HG03469 (cell line): ENCODE data around the gene ZNF70.

Experiments
- ATAC-seq: cut with Tn5 transposase; IDR thresholded peaks from one replicate; pipeline ENCODE4 v1.9.1; 2021; ENCODE audit warnings: mild to moderate bottlenecking, moderate library complexity, moderate number of reproducible peaks; ENCODE audit not compliant: unreplicated experiment

Gene ZNF70

DNA sequence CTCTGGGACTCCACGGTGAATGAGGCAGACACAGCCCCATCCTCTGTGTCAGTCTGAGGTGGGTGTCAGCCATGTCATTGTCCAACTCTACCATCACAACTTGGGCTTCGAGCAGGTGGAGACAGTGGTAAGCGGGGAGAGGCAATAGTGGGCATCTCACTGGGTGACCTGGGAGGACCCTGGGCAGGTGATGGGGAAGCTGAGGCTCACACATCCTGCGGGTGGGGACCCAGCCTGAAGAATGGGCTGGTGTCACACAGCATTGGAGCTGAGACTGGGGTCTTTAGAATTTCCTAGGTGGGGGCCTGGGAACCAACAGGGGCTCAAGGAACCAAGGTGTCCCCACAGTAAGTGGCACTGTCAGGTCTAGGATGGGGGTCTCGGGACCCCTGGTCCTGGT lies 28.8 kb upstream of the ZNF70 start:
- no peak for ATAC-seq

GRCh38 chr22:23779083-23779482 lies 28.2 kb upstream of the ZNF70 start:
- no peak for ATAC-seq

DNA sequence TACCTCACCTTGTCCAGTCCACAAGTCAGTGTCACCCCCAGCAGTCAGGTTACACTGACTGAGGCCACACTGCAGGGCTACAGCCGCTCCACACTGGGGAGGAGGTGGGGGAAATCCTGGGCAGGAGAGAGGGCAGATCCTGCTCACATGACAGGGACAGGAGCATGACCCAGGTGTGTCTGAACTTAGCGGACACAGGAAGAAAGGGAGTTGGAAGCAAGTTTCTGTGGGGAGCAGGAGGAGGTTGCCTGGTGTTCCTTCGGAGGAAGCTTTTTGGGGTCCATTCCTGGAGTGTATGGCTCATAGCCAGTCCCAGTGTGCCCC lies 27.6 kb upstream of the ZNF70 start:
- no peak for ATAC-seq

GRCh38 chr22:23777776-23778576 lies 27.1 kb upstream of the ZNF70 start:
- no peak for ATAC-seq

- ATAC-seq, result no peak
Measured at GRCh38 chr22:23775779-23776375, 25.0 kb upstream of the ZNF70 start.

GRCh38 chr22:23774922-23775436 lies 24.1 kb upstream of the ZNF70 start:
- ATAC-seq, result no peak

- ATAC-seq, result no peak
Measured at GRCh38 chr22:23774114-23774921, 23.4 kb upstream of the ZNF70 start.

GRCh38 chr22:23773483-23774113 lies 22.7 kb upstream of the ZNF70 start:
- no peak for ATAC-seq

- no peak for ATAC-seq
Measured at GRCh38 chr22:23772649-23773473, 21.9 kb upstream of the ZNF70 start, which contains the start of gene MMP11. Gene MMP11 (plus strand): TSS chr22:23772849. CDS start chr22:23772871, 22 bp downstream.

- no peak for ATAC-seq
Measured at GRCh38 chr22:23772315-23772648, 21.4 kb upstream of the ZNF70 start.

- ATAC-seq, result no peak
Measured at GRCh38 chr22:23769321-23769965, 18.5 kb upstream of the ZNF70 start.

DNA sequence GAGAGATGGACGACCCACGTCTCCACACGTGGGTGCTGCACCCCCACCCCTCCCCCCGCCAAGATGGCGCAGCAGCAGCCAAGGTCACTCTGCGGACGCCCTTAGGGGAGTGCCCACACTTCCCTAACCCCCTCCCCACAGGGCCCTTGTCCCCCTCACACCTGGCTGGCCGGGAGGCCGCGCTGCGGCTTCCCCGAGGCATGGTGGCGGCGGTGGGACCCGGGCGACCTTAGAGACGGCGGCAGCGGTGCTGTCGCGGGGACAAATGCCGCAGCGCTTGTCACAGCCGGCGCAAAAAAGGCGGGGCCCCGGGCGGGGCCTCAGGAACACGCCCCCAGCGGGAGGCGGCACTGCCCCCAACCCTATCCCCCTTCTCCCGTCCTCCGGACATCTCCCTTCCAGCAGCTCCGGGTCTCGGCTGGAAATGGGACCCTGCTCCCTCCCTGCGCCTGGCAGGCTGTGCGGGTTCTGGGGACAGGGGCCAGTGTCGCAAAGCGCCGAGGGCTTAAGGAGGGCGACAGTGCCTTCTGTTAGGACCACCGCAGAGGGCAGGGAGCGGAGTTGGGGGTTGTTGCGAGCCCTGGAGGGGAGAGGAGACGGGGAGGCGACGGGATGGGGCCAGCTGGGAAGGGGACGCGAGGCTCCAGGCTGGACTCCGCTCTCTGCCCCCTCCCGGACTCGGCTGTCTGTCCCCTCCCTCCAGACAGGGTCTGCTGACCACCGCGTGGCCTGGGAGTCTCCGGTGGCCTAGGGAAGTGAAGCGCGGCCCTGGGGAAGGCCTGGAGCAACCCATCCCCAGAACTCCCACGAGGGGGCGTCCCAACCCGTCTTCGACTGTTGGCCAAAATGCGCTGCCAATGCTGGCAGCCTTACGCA lies 17.0 kb upstream of the ZNF70 start, which contains the start of gene CHCHD10:
Gene CHCHD10 (minus strand): TSS at position 300 of the 876 bp plus-strand sequence. CDS start 98 bp downstream, at position 202.
- ATAC-seq, result no peak

GRCh38 chr22:23767303-23767672 lies 16.4 kb upstream of the ZNF70 start:
- no peak for ATAC-seq

DNA sequence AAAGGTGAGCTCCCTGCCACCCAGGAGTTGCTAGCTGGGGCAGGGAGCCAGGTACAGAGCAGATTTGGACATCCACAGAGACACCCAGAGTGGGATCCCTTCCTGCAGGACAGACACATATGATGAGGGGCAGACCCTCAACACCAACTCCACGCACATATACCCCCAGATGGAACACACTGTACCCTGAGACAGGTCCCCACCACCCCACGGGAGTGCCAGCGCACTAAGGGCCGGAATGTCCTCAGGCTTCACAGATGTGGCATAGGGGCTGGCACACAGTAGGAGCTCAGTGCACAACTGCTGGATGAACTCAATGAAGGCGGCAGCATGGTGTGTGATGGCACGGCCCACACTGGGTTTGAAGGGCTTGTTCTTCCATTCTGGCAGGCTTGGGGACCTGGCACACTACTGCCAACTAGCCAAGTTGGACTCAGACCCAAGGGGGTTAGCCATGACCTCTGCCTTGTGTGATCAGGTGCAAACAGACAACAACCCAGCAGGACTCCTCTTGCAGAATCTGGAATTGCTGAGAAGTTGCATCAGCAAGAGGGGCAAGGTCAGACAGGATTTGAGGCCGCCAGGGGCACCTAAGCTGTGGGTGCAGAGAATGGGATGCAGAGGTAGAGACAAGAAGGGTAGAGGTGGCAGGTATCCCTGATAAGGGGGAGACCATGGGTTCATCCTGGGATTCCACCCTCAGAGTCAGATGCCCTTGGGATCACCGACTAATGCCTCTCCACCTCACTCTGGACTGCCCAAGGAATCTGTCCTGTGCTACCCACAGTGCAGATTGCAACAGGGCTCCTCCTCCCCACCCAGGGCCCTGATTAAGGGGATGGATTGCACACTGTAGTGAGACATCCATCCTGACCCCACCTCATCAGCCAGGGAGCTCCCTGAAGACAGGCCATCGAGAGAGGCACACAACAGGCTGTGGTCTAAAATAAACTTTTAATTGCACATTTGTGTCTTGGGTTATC lies 14.3 kb upstream of the ZNF70 start:
- no peak for ATAC-seq

DNA sequence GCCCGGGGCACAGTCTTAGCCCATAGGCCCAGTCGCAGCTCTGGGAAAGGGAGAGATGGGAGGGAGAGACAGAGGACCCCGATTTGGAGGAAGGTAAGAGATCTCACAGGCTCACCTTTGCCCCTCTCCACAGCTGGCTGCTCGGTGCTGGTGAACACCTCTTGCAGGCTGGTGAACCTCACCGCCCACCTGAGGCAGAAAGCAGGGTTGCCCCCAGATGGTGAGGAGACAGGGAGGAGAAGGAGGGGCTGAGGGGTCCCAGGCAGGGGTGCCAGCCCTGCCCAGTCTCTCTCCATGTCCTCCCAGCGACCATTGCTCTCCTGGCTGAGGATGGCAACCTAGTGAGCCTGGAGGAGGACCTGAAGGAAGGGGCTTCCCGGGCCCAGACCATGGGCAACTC lies 13.0 kb upstream of the ZNF70 start:
- ATAC-seq, result no peak

GRCh38 chr22:23763579-23763945 lies 12.7 kb upstream of the ZNF70 start:
- ATAC-seq, result no peak

DNA sequence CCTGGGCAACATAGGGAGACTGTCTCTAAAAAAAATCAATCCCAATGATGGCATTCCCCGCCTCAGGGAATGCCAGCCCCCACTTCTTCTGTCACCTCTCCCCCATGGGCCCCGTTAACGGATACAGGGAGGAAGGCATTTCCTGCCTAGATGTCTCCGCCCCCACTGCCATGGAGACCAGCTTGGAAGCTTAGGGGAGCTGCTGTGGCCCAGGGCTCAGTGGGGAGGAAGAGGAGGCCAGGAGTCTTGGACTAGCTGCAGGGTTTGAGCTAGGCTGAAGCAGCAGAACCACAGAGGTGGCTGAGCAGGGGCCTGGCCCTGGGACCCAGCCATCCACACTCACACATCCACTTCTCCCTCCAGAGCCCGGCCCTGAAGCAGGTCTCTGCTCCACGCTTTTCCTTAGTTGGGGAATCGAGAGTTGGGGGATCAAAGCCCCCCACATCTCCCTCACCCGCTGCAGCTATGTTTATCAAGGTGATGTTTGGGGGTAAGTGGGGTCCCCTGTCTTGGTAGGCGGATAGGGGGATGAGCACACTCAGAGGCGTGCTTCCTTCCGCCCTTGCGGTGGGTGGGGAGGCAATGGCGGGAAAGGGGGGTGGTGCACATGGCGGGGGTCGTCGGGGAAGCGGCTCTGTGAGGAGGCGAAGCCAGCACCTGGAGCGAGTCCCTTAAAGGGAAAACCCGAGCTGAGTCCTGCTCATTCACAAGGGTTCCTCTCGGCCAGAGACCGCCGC lies 12.1 kb upstream of the ZNF70 start, which contains the start of gene C22orf15:
Gene C22orf15 (plus strand): TSS at position 149 of the 737 bp plus-strand sequence. CDS start 317 bp downstream, at position 466.
- no peak for ATAC-seq
